Neural progenitor cell (in vitro differentiated cells): ENCODE measurements around the gene ZBTB43. TPM values are rescaled to one million over a fixed set of nuclear protein-coding genes. Genes with fewer than 3 reads are reported as not detected.

Experiments
- DNase-seq: peaks from one replicate; pipeline ENCODE4 v3.0.0-alpha.2; 2016; ENCODE audit warnings: low spot score
- H2AFZ ChIP-seq: fragments of 200-600 bp; sonication (generic); replicated peaks from 2 replicates; pipeline ENCODE4 v1.6.1; 2016; ENCODE audit warnings: antibody characterized with exemption
- H3F3A ChIP-seq: fragments of 200-600 bp; sonication (generic); 2 replicates; pipeline ENCODE4 v1.6.1; 2016; ENCODE audit warnings: antibody characterized with exemption, low read depth
- H3K27ac ChIP-seq: fragments of 200-600 bp; sonication (generic); 2 replicates; pipeline ENCODE4 v1.5.1; 2016; ENCODE audit warnings: mild to moderate bottlenecking
- H3K27me3 ChIP-seq: fragments of 200-600 bp; sonication (generic); 2 replicates; pipeline ENCODE4 v1.6.1; 2016; ENCODE audit warnings: mild to moderate bottlenecking, moderate library complexity
- H3K36me3 ChIP-seq: fragments of 200-600 bp; sonication (generic); 2 replicates; pipeline ENCODE4 v1.5.1; 2016
- H3K4me1 ChIP-seq: fragments of 200-600 bp; sonication (generic); 2 replicates; pipeline ENCODE4 v1.6.1; 2016; ENCODE audit warnings: mixed run types
- H3K4me2 ChIP-seq: fragments of 200-600 bp; sonication (generic); 2 replicates; pipeline ENCODE4 v1.6.1; 2016
- H3K4me3 ChIP-seq: fragments of 200-600 bp; sonication (generic); 2 replicates; pipeline ENCODE4 v1.5.1; 2016
- H3K79me2 ChIP-seq: fragments of 200-600 bp; sonication (generic); 2 replicates; pipeline ENCODE4 v1.6.1; 2016; ENCODE audit warnings: low read depth
- H3K9ac ChIP-seq: fragments of 200-600 bp; sonication (generic); 2 replicates; pipeline ENCODE4 v1.6.1; 2016
- H3K9me3 ChIP-seq: fragments of 200-600 bp; sonication (generic); 2 replicates; pipeline ENCODE4 v1.5.1; 2016; ENCODE audit warnings: low read depth
- H4K20me1 ChIP-seq: fragments of 200-600 bp; sonication (generic); 2 replicates; pipeline ENCODE4 v1.6.1; 2016; ENCODE audit warnings: low read depth
- H3K27ac Mint-ChIP-seq: 3 replicates; pipeline ENCODE4 v1.8.0; 2021; ENCODE audit warnings: mixed read lengths
- H3K27me3 Mint-ChIP-seq: 2 replicates; pipeline ENCODE4 v1.8.0; 2022; ENCODE audit warnings: low read depth, mild to moderate bottlenecking, inconsistent platforms, moderate library complexity, mixed read lengths; ENCODE audit not compliant: insufficient read depth
- H3K36me3 Mint-ChIP-seq: 3 replicates; pipeline ENCODE4 v1.8.0; 2021; ENCODE audit warnings: mixed read lengths
- H3K4me1 Mint-ChIP-seq: 3 replicates; pipeline ENCODE4 v1.8.0; 2021; ENCODE audit warnings: mixed read lengths
- H3K4me3 Mint-ChIP-seq: 3 replicates; pipeline ENCODE4 v1.8.0; 2021; ENCODE audit warnings: mild to moderate bottlenecking, moderate library complexity, mixed read lengths
- H3K9me3 Mint-ChIP-seq: 3 replicates; pipeline ENCODE4 v1.8.0; 2020; ENCODE audit warnings: mixed read lengths
- CTCF ChIP-seq: fragments of 200-600 bp; sonication (generic); IDR thresholded peaks from 2 replicates; pipeline ENCODE4 v1.5.1; 2017; ENCODE audit warnings: antibody characterized with exemption, mild to moderate bottlenecking
- EZH2 ChIP-seq: fragments of 200-600 bp; sonication (generic); IDR thresholded peaks from 2 replicates; pipeline ENCODE4 v1.6.1; 2017; ENCODE audit warnings: antibody characterized with exemption, mild to moderate bottlenecking, moderate library complexity
- EZH2phosphoT487 ChIP-seq: fragments of 200-600 bp; sonication (generic); IDR thresholded peaks from 2 replicates; pipeline ENCODE4 v1.6.1; 2017; ENCODE audit warnings: antibody characterized with exemption
- total RNA-seq: library from RNA; depleted of rRNA; stranded (reverse); fragments of >200 nt; gene quantifications from 2 replicates; pipeline ENCODE4 v1.2.3, GENCODE V29; 2015; ENCODE audit warnings: low replicate concordance

ZBTB43 gene
- total RNA-seq, 1 donor from 2014 or later = 10.0 TPM

GRCh38 chr9:126791406-126792230 lies 13.2 kb upstream of the ZBTB43 start:
- H3K36me3 Mint-ChIP-seq = no peaks in the 10 kb centered on the region
- Histone ChIP-seq H3K9me3 (no peaks in the 10 kb centered on the region), H3K27ac (no peak overlapping the region), H2AFZ (no peak overlapping the region), H3K27me3 (peaks cover 17% of the 10 kb centered on the region), H3K4me1 (no peaks in the 10 kb centered on the region), H3K79me2 (no peaks in the 10 kb centered on the region), H3K4me2 (no peak overlapping the region), H3K36me3 (no peaks in the 10 kb centered on the region), H3F3A (no peaks in the 10 kb centered on the region), H4K20me1 (no peaks in the 10 kb centered on the region), H3K9ac (no peak overlapping the region), H3K4me3 (no peak overlapping the region)
- no peak for DNase-seq
- no peak overlapping the region for H3K27ac Mint-ChIP-seq
- H3K9me3 Mint-ChIP-seq = peaks cover 2% of the 10 kb centered on the region
- TF ChIP-seq EZH2phosphoT487 (no peak), CTCF (no peak), EZH2 (no peak)
- H3K4me3 Mint-ChIP-seq = no peak overlapping the region
- peaks cover 15% of the 10 kb centered on the region for H3K27me3 Mint-ChIP-seq
- H3K4me1 Mint-ChIP-seq = peaks cover 6% of the 10 kb centered on the region

GRCh38 chr9:126793686-126794417 lies 11.0 kb upstream of the ZBTB43 start:
- no peak overlapping the region for H3K4me3 ChIP-seq
- TF ChIP-seq CTCF = no peak
- no peaks in the 10 kb centered on the region for H3K79me2 ChIP-seq
- DNase-seq = no peak
- H3K9me3 ChIP-seq = no peaks in the 10 kb centered on the region
- H3K9ac ChIP-seq = no peak overlapping the region
- H3K27ac ChIP-seq = no peak overlapping the region
- H2AFZ ChIP-seq = no peak overlapping the region
- no peaks in the 10 kb centered on the region for H3K36me3 ChIP-seq
- no peaks in the 10 kb centered on the region for H3K4me1 ChIP-seq
- peaks cover 14% of the 10 kb centered on the region for H3K27me3 Mint-ChIP-seq
- no peaks in the 10 kb centered on the region for H3K36me3 Mint-ChIP-seq
- H3K4me1 Mint-ChIP-seq = peaks cover 6% of the 10 kb centered on the region
- no peak overlapping the region for H3K4me3 Mint-ChIP-seq
- H3K27ac Mint-ChIP-seq = no peak overlapping the region
- no peak overlapping the region for H3K4me2 ChIP-seq
- no peaks in the 10 kb centered on the region for H3K27me3 ChIP-seq
- peaks cover 2% of the 10 kb centered on the region for H3K9me3 Mint-ChIP-seq
- H3F3A ChIP-seq = no peaks in the 10 kb centered on the region
- no peaks in the 10 kb centered on the region for H4K20me1 ChIP-seq

GRCh38 chr9:126794441-126794840 lies 10.4 kb upstream of the ZBTB43 start:
- H3K9me3 Mint-ChIP-seq = peaks cover 2% of the 10 kb centered on the region
- TF ChIP-seq CTCF (no peak), EZH2phosphoT487 (no peak), EZH2 (no peak)
- Histone ChIP-seq H3K79me2 (no peaks in the 10 kb centered on the region), H3K9me3 (no peaks in the 10 kb centered on the region), H3F3A (no peaks in the 10 kb centered on the region), H3K27ac (no peak overlapping the region), H4K20me1 (no peaks in the 10 kb centered on the region), H3K4me2 (no peak overlapping the region), H2AFZ (no peak overlapping the region), H3K4me3 (no peak overlapping the region), H3K36me3 (no peaks in the 10 kb centered on the region), H3K9ac (no peak overlapping the region), H3K27me3 (no peaks in the 10 kb centered on the region), H3K4me1 (no peaks in the 10 kb centered on the region)
- H3K27me3 Mint-ChIP-seq = peaks cover 14% of the 10 kb centered on the region
- H3K4me3 Mint-ChIP-seq = peak overlapping the region; percentile 50
- H3K36me3 Mint-ChIP-seq = no peaks in the 10 kb centered on the region
- DNase-seq = no peak
- H3K4me1 Mint-ChIP-seq = peaks cover 6% of the 10 kb centered on the region
- H3K27ac Mint-ChIP-seq = no peak overlapping the region
